CD4-positive, alpha-beta T cell (primary cell): ENCODE data around the gene KRTAP19-7. TPM values are rescaled to one million over a fixed set of nuclear protein-coding genes. Genes with fewer than 3 reads are reported as not detected.

Experiments used
- ATAC-seq: fragments of 200-7000 bp; cut with Tn5 transposase; one replicate; pipeline ENCODE4 v1.10.0; 2022; ENCODE audit warnings: mild to moderate bottlenecking; ENCODE audit not compliant: poor library complexity
- CTCF ChIA-PET: fragments of 350-600 bp; sonication (Branson Sonifier 250); formaldehyde crosslinking; loops from one replicate; lab custom pipeline; 2021; ENCODE audit warnings: antibody characterized with exemption, inconsistent platforms; lab: Charles Lee
- POLR2A ChIA-PET: fragments of 350-600 bp; sonication (Branson Sonifier 250); formaldehyde crosslinking; loops from one replicate; lab custom pipeline; 2021; ENCODE audit warnings: antibody characterized with exemption, inconsistent platforms; lab: Charles Lee
- DNase-seq, 14 experiments: peaks; one replicate each; pipeline ENCODE4 v3.0.0-alpha.2; 2013 to 2020; ENCODE audit warnings: mixed read lengths in 2 of 14
- H3K27ac ChIP-seq, 2 donors: one replicate each; pipeline versions ENCODE4 v1.5.1 to v1.7.0; 2013; ENCODE audit warnings: low read length in 2 of 2, low read depth in 1 of 2, mild to moderate bottlenecking in 1 of 2
- H3K27me3 ChIP-seq, 2 experiments: 1 replicate in 1 of 2; 2 replicates in 1 of 2; pipeline versions ENCODE4 v1.6.1 to v1.7.0; 2013; ENCODE audit warnings: low read length in 2 of 2, control low read depth in 1 of 2, mild to moderate bottlenecking in 1 of 2, moderate library complexity in 1 of 2; ENCODE audit not compliant: insufficient read depth in 2 of 2, control insufficient read depth in 1 of 2
- H3K36me3 ChIP-seq: one replicate; pipeline ENCODE4 v1.6.1; 2013; ENCODE audit warnings: low read length, control low read depth; ENCODE audit not compliant: insufficient read depth
- H3K4me1 ChIP-seq: one replicate; pipeline ENCODE4 v1.6.1; 2013; ENCODE audit warnings: low read length, control low read depth; ENCODE audit not compliant: insufficient read depth
- H3K4me3 ChIP-seq: one replicate; pipeline ENCODE4 v1.5.1; 2013; ENCODE audit warnings: mild to moderate bottlenecking, low read length, moderate library complexity
- H3K9me3 ChIP-seq, 2 experiments: 1 replicate in 1 of 2; 2 replicates in 1 of 2; pipeline versions ENCODE4 v1.6.1 to v1.7.0; 2013; ENCODE audit warnings: low read length in 2 of 2, mild to moderate bottlenecking in 2 of 2, control low read depth in 1 of 2, moderate library complexity in 1 of 2; ENCODE audit not compliant: control insufficient read depth in 1 of 2, insufficient read depth in 1 of 2
- H3K27ac Mint-ChIP-seq: one replicate; pipeline ENCODE4 v1.8.0; 2020; ENCODE audit warnings: mixed read lengths
- H3K27me3 Mint-ChIP-seq: one replicate; pipeline ENCODE4 v1.8.0; 2021; ENCODE audit warnings: mixed read lengths
- H3K36me3 Mint-ChIP-seq: one replicate; pipeline ENCODE4 v1.8.0; 2021; ENCODE audit warnings: low read depth, mixed read lengths
- H3K4me1 Mint-ChIP-seq: one replicate; pipeline ENCODE4 v1.8.0; 2021; ENCODE audit warnings: low read depth, mixed read lengths
- H3K4me3 Mint-ChIP-seq: one replicate; pipeline ENCODE4 v1.8.0; 2020; ENCODE audit warnings: mild to moderate bottlenecking, mixed read lengths
- H3K9me3 Mint-ChIP-seq: one replicate; pipeline ENCODE4 v1.8.0; 2020; ENCODE audit warnings: mixed read lengths
- CTCF ChIP-seq: fragments of 200-600 bp; IDR thresholded peaks from one replicate; pipeline ENCODE4 v1.8.0; 2022; ENCODE audit warnings: antibody characterized with exemption, mild to moderate bottlenecking
- intact Hi-C, 2 experiments: fragments of 100-400 bp; cut with DNase I in 1 of 2; cut with micrococcal nuclease in 1 of 2; formaldehyde crosslinking; loops; one replicate each; pipeline versions ENCODE4 v1.15.1 to v1.9.0; 2023 to 2025; cut with DNase I, micrococcal nuclease
- total RNA-seq, 174 experiments: library from RNA in 2 of 174; stranded (reverse) in 2 of 174; gene quantifications; one replicate each; pipeline ENCODE4 v1.2.3 and lab custom pipeline; 2021 to 2026

The KRTAP19-7 gene
- total RNA-seq, 2 experiments from 2014 or later: not detected

DNA sequence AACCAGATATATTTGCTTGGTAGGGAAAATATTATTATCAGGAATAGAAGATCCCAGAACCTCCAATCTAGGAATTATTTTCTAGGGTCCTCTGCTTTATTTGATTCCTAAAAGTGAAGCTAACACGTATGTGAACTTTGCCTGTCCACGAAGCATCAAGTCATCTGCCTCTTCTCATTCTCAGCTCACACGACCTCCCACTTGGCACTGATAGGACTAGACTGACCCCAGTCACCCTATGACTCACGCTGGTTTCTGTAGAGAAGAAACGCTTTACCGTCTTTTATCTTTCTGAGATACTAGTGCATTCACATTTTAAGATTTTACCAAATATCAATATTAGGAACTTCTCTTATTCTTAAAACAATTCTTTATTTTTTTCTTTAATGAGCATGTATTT lies 2.0 kb upstream of the KRTAP19-7 start:
- no peaks in the 10 kb centered on the region for H3K9me3 ChIP-seq
- no peak overlapping the region for H3K4me3 ChIP-seq
- CTCF ChIA-PET: no interaction called here
- Mint-ChIP-seq H3K27me3 (no peaks in the 10 kb centered on the region), H3K36me3 (no peaks in the 10 kb centered on the region), H3K27ac (no peak overlapping the region), H3K9me3 (no peaks in the 10 kb centered on the region), H3K4me1 (no peaks in the 10 kb centered on the region), H3K4me3 (no peak overlapping the region)
- H3K27me3 ChIP-seq: no peaks in the 10 kb centered on the region
- TF ChIP-seq CTCF: no peak
- ATAC-seq (no peak), DNase-seq (no peak)
- POLR2A ChIA-PET: no interaction called here
- no peaks in the 10 kb centered on the region for H3K36me3 ChIP-seq
- no peak overlapping the region for H3K27ac ChIP-seq
- intact Hi-C loops: no loop called here
- H3K4me1 ChIP-seq: no peaks in the 10 kb centered on the region

- Mint-ChIP-seq H3K27ac (no peak overlapping the region), H3K27me3 (no peaks in the 10 kb centered on the region), H3K4me1 (no peaks in the 10 kb centered on the region), H3K9me3 (no peaks in the 10 kb centered on the region), H3K4me3 (no peak overlapping the region), H3K36me3 (no peaks in the 10 kb centered on the region)
- POLR2A ChIA-PET: no interaction called here
- H3K36me3 ChIP-seq: no peaks in the 10 kb centered on the region
- no peaks in the 10 kb centered on the region for H3K27me3 ChIP-seq
- H3K4me3 ChIP-seq: no peak overlapping the region
- TF ChIP-seq CTCF: no peak
- H3K4me1 ChIP-seq: no peaks in the 10 kb centered on the region
- H3K9me3 ChIP-seq: no peaks in the 10 kb centered on the region
- no peak for DNase-seq
- no peak for ATAC-seq
- intact Hi-C loops: no loop called here
- H3K27ac ChIP-seq: no peak overlapping the region
- CTCF ChIA-PET: no interaction called here
Measured at GRCh38 chr21:30561957-30562356, 843 bp upstream of the KRTAP19-7 start.

DNA sequence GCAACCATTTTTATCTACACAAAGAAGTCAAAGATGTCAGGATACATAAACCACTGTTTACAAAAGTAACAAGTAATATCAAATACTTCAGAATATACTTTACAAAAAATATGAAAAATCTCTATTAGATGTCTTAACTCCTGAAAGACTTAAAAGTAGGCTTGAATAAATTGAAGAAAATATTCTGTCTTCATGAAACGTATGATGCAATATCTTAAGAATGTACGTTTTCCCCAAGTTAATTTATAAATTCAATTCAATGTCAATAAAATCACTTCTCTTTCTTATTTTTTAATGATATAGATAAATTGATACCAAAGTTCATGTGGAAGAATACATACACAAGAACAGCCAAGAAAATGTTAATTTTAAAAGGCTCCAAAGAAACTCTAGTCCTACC lies 6.0 kb downstream of the KRTAP19-7 start:
- Histone ChIP-seq H3K27ac (no peak overlapping the region), H3K9me3 (peaks cover 0 to 4% of the 10 kb centered on the region in 2 experiments), H3K36me3 (no peaks in the 10 kb centered on the region), H3K4me1 (no peaks in the 10 kb centered on the region), H3K27me3 (no peaks in the 10 kb centered on the region), H3K4me3 (no peak overlapping the region)
- TF ChIP-seq CTCF: no peak
- H3K36me3 Mint-ChIP-seq: no peaks in the 10 kb centered on the region
- no peak for ATAC-seq
- CTCF ChIA-PET: no interaction called here
- no peaks in the 10 kb centered on the region for H3K4me1 Mint-ChIP-seq
- no peak for DNase-seq
- POLR2A ChIA-PET: no interaction called here
- H3K27me3 Mint-ChIP-seq: peaks cover 10% of the 10 kb centered on the region
- no peak overlapping the region for H3K4me3 Mint-ChIP-seq
- intact Hi-C loops: no loop called here
- H3K27ac Mint-ChIP-seq: no peak overlapping the region
- peaks cover 6% of the 10 kb centered on the region for H3K9me3 Mint-ChIP-seq
